ENCODE measurements around the gene C1QL2.
A peak's percentile ranks its signal among the peaks of the same experiment; 100 is the strongest.

Gene C1QL2

GRCh38 chr2:119178776-119179175 is 20.2 kb upstream of the C1QL2 start:
- DNase-seq: no peak

GRCh38 chr2:119177838-119178190 is 19.3 kb upstream of the C1QL2 start:
- DNase-seq: no peak

DNA sequence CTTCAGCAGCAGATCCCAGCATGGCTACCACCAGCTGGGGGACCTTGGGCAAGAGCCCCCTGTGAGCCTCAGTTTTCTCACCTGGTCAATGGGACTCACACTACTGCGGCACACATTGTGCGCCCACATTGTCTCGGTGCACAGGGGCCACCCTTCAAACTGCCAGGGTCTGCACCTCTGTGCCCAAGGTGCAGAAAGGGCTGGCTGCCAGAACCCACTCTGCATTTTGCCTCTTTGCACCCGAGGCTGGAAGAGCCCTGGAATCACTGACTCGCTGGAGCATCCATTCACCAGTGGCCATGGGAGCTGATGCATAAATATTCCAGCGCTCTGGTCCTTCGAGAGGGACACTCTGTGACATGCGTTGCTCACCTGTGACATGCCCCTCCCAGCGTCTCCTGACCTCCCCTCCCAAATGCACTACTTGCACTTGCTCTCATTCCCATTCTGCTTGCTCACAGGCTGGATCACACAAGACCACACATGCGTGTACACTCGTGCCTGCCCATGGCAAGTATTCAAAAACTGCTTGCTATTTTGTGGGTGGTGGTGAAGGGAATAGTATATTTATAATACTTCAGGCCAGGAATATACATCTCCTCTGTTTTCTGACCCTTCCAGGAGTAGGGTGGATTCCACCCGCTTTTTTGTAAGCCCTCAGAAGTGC is 18.8 kb upstream of the C1QL2 start:
- DNase-seq: no peak

DNA sequence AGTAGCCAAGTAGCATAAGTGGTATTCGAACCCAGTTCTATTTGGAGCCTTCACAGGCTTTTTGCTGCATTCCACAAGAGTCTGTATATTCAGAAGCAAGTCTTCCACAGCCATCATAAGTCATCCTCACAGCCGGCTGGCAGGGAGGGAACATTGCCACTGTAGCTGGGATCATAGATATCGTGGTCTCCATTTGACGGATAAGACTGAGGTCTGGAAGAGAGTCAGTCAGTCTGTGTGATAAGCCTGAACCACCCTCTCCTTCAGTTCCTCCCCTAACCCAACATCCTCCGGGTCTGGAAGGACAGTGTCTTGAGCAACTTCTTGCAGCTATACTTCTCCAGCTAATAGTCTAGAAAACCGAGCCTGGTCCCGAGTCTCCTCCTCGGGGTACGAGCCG is 17.0 kb upstream of the C1QL2 start:
- DNase-seq: no peak

DNA sequence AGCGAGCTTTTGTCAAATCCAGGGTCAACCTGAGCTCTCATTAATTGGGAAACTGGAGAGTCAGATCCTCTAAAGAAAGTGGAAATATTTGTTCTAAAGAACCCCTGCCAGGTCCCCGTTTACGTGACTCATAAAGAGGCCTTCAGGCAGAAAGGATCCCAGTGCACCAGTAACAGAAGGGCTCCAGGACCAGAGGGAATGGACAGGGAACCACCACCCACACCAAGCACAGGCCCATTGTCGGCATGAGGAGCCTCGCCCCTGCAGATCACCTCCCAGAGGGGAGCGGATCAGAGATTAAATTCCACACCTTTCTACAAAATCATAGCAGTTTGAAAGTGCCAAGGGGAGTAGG is 16.4 kb upstream of the C1QL2 start:
- no peak for DNase-seq

DNA sequence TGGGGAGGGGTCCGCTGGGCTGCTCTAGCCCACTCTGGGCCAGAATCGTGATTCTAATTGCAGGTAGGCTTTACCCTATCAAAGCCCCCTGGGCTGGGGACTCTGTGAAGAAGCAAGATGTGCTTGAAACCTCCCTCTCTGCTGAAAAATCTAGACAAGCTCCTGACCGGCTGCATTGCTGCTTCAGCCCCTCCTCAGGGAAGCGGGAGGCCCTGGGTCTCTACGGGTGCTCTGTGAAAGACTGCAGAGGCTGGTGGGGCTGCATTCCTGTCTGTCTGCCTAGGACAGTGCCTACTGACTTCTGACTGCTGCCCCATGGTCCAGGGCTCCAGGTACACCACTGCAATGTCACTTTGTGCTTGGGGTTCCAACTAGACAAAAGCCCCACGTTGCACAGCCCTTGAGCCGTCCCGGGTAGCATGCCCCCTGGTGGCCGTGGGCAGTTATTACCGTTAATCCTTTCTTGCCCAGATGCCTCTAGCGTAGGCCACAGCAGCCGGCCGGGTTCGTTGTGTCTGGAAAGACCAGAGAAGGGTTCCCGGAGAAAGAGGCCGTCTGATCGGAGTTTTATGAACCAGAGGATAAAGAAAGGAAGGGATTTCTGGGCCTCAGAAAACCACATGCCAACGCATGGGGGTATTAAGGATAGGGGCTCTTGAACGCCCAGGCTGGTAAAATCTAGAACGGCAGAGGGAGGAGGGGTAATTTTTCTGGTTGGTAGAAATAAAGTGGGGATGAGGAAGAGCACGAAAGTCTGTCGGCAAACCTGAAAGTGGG is 15.9 kb upstream of the C1QL2 start:
- peak; percentile 36 to 75 for DNase-seq

GRCh38 chr2:119173556-119174060 is 15.1 kb upstream of the C1QL2 start:
- DNase-seq: no peak

DNA sequence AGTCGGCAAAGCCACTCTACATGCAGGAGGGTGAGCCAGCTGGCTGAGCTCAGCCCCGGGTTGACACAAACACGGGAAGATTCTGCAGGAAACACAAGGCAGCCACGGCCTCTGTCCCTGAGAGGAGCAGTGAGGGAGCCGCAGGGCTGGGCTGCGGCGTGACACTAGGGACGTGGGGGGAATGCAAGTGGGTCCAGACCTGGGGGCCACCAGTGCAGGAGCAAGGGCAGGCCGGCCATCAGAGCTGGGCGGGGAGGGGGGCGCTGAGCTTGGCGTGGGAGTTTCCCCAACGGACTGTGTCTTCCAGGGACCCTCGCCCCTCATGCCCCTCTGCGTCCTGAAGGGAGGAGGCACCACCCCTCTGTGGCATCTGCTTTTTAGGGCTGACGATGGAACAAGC is 12.0 kb upstream of the C1QL2 start:
- DNase-seq: no peak

GRCh38 chr2:119169717-119170116 is 11.2 kb upstream of the C1QL2 start:
- DNase-seq: no peak

DNA sequence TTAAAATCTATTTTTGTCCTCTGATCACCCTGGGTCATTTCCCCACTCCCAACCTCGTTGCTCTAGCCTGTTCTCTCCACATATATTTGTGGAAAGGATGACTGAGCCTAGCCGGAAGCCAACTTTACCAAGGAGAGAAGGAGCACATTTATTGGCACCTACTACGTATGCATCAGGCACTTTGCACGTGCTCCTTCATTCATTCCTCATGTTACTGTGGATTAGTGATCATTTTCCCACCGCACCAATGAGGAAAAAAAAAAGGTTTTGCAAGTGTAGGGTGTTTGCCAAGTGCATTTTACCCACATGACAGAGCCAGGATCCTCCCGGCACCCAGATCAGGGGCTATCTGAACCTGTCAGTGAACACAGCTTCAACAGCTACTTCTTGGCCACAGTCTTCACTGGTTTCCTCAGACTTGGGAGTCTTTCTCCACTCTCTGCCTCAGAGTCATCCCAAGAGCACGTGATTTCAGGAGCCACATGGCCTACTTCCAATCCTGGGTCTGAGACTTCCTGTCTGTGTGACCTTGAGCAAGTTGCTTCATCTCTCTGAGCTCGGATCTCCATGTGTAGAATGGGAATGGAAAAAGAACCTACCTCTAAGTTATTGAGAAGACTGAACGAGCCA is 1.9 kb upstream of the C1QL2 start:
- DNase-seq: peak in 1 of 2 donors; percentile 62

DNA sequence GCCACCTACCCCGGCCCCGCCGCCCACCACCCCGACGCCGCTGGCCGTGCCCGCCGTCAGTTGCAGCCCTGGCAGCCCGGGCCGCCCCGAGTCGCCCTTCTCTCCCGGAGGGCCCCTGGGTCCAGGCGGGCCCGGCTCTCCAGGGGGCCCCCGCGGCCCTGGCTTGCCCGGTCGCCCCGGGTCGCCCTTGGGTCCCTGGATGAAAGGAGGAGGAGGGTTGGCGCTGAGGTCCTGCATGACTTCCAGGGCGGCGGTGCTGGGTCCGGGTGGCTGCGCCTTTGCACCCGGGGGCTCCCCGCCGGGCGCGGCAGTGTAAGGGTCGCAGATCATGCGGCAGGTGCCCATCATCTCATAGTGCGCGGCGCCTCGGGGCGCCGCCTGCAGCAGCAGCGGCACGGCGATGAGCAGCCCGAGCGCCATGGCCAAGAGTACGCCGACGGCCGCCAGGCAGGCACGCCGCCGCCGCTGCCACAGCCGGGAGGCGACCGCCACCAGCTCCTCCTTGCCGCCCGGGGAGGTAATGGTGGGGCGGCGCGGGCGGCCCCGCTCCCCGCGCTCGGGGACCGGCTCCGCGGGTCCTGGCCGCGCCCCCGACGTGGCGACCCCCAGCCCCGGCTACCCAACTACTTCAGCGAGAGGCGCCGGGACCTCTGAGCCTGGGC is 570 bp downstream of the C1QL2 start:
- no peak for DNase-seq

- DNase-seq: no peak
Measured at GRCh38 chr2:119156891-119157773, 1.4 kb downstream of the C1QL2 start.

DNA sequence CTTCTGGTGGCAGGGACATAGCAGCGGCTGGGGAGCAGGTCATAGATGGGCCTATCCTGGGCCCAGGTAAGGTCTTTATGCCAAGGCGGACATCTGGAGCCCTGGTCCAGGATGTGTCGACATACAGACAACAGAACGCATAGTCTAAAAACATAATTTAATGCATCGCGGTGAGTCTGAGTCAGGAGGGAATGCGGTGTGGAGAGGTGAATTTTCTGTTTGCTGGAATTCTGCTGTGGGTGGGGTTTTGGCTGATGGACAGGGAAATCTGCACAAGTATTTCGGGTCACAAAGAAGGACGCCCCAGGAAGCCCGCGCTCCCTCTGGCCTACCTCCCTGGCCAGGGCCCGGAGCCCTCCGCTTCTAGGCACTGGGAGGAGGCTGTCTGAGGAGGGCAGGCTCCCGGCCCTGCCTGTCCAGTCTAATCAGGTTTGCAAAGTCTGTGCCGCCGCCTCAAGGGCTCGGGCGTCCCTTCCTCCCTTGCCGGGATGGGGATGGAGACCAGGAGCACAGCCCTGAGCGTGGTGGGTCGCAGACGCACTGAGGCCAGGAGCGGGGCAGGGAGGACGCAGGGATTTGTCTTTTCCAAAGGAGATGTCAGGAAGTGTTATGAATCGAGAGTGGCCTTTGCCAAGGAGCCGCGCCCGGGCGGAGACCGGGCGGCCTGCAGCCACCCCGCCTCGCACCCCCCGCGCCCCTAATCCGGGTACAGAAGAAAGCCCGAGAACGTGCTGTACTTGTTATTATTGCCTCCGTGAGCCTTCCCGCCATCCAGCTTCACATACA is 2.3 kb downstream of the C1QL2 start:
- no peak for DNase-seq

- DNase-seq: peak; percentile 75 to 92
Measured at GRCh38 chr2:119155633-119156032, 2.9 kb downstream of the C1QL2 start.

DNA sequence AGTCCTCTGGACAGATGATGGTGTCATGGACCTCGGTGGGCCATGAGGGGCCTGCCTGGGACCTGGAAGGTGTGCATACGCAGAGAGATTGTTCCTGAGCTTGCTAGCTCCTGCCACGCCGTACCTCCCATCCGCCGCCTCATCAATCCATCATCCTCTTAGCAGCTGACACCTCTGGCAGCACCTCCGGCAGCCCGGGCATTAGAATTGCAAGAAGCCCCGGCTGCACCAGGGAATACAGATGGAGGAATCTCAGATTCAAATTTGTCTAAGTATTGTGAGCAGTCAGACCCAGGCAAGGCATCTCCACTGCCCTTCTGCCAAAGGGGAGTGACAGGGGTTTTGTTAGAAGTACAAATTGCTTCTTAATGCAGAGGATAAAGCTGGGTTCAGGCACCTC is 4.5 kb downstream of the C1QL2 start:
- DNase-seq: no peak

- DNase-seq: no peak
Measured at GRCh38 chr2:119149611-119150010, 8.9 kb downstream of the C1QL2 start.

DNA sequence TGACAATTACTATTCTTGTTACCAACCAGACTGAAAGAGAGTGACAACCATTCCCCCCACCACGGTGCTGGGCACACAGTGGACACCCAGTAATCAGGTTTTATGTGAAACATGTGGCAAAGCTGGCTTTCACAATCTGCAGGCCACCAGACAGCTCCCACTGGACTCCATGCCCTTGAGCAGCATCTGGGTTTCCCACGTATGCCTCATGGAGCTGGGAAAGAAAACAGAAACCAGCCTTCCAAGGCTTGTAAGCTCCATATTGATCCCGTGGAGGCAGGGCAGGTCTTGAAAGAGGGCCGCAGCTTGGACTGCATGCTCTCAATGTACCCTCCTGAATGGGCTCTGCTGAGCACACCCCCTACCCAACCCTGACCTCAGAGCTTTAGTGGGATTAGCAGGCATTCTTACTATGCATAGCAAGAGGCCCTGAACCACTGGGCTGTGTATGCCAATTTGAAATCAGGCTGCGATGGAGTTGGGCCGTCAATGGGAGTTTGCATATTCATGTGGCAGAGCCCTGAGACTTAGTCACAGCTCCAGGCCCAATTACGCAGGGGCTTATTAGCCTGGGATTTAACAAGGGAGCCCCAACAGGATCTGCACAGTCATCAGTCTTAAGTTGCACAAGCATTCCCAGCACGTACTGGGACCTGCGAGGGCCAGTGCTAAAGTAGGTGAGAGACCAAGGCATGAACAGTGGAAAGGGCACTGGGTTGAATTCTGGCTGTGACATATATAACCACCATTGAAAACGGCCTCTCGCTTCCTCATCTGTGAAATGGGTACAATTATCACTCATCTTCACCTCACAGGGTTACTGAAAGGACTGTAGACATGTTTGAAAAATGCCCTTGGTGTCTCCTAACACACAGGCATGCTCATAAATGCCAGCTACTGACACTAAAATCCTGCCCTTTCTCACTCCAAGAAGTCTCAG is 10.5 kb downstream of the C1QL2 start:
- DNase-seq: no peak

DNA sequence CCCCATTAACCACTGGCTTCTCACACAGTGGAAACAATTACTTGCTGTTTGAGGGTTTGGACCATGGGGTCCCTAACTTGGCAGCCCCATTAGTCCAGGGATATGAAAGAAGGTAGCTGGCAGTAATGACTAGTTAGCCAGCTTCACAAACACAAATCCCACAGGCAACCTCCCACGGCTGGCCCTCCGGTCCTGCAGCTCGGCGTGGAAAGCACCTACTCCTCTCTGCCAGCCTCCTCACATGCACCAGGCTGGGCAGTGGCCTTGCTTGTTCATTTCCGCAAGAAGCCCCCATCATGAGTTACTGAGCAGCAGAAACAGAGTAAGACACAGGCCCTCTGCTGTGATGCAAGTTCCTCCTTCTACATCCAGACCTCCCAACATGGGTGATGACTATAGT is 13.7 kb downstream of the C1QL2 start:
- no peak for DNase-seq

DNA sequence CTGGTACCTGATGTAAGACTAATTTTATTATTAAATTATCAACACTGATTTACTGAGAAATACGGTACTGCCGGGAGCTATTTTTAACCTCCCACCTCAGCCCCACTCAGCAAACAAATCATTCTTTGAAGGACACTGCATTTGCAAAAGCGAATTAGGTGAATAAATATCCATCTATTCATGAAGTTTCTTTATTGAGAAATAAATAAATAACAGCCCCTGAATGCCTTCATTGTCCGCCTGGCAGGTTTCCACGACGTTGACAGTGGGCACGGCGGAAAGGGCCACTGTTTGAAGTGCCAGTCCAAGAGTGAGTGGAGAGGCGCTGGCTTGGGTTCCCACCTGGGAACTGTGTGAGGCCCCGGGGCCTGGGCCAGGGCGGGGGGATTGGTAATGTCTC is 15.7 kb downstream of the C1QL2 start:
- no peak for DNase-seq

DNA sequence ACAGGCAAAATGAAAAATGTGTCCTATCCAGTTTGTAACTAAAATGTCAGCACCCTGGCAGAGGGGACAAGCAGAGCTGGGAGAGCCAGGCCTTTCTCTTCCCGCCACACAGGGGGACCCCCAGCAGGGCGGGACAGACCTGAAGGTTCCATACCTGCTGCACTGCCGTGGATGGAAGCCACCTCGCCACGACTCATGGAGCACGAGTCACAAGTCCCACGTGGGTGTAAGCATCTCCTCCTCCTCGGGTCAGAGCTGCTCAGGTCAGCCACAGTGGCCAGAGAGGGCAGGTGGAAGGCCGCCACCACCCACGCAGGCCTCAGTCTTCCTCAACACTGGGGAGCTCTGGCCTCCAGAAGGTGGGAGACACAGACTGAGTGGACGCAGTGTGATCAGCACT is 21.0 kb downstream of the C1QL2 start:
- no peak for DNase-seq

DNA sequence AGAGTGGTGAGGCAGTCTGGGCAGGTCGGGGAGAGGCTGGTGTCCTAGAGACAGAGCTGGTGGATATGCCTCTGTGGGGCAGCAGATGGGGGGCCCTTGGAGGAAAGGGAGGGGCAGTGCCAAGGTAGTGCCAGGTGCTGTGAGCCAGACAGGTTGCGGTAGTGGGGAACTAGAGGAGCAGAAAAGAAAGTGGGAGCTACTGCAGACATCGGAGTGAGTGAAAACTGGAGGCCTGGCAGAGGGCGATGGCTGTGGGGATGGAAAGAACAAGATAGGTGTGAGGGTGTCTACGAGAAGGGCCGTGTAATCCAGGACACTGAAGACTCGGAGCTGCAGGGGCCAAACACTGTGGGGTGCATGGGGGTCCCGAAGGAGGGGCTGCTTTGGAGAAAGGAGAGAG is 21.7 kb downstream of the C1QL2 start:
- no peak for DNase-seq
